Measurements from ENCODE around the gene RNF19B. TPM values are rescaled to one million over a fixed set of nuclear protein-coding genes. Genes with fewer than 3 reads are reported as not detected.
A peak's percentile ranks its signal among the peaks of the same experiment; 100 is the strongest.

RNF19B gene
- total RNA-seq, 1 donor from 2014 or later, result 29.7 TPM

GRCh38 chr1:32926562-32926961 is 38.0 kb downstream of the RNF19B start:
- Mint-ChIP-seq H3K27ac (ENCODE audit: unreplicated experiment) (no peak overlapping the region), H3K27me3 (ENCODE audit: low read depth, unreplicated experiment) (peaks cover 30% of the 10 kb centered on the region), H3K9me3 (ENCODE audit: unreplicated experiment) (peaks cover 3% of the 10 kb centered on the region), H3K36me3 (ENCODE audit: low read depth, unreplicated experiment) (no peaks in the 10 kb centered on the region), H3K4me1 (ENCODE audit: low read depth, unreplicated experiment) (peaks cover 14% of the 10 kb centered on the region), H3K4me3 (ENCODE audit: unreplicated experiment) (no peak overlapping the region)
- no peak for DNase-seq (ENCODE audit: low read depth)
- H3K27ac ChIP-seq (ENCODE audit: low read depth, low read length), result no peak overlapping the region
- no peak for FAIRE-seq
- H3K36me3 ChIP-seq (ENCODE audit: insufficient read depth, low read length), result no peaks in the 10 kb centered on the region
- TF ChIP-seq CTCF (IDR thresholded peaks at IDR 0.05; ENCODE audit: insufficient read depth, low read depth, low read length) (no peak), EZH2 (IDR thresholded peaks at IDR 0.05; ENCODE audit: insufficient read depth, low read length) (no peak)
- H3K9me3 ChIP-seq (ENCODE audit: insufficient read depth, low read depth, low read length), result no peaks in the 10 kb centered on the region
- H3K4me1 ChIP-seq (ENCODE audit: insufficient read depth, low read length), result peaks cover 4% of the 10 kb centered on the region
- H3K9ac ChIP-seq (ENCODE audit: low read length), result no peak overlapping the region
- no peak overlapping the region for H3K4me2 ChIP-seq (ENCODE audit: low read length)
- no peaks in the 10 kb centered on the region for H3K79me2 ChIP-seq (ENCODE audit: insufficient read depth, low read length)
- peaks cover 2% of the 10 kb centered on the region for H3K27me3 ChIP-seq (ENCODE audit: insufficient read depth, low read length)
- H4K20me1 ChIP-seq (ENCODE audit: insufficient read depth, low read length), result no peaks in the 10 kb centered on the region
- no peak overlapping the region for H3K4me3 ChIP-seq (ENCODE audit: insufficient read depth, low read depth, low read length)
- no peak overlapping the region for H2AFZ ChIP-seq (ENCODE audit: low read depth, low read length)

DNA sequence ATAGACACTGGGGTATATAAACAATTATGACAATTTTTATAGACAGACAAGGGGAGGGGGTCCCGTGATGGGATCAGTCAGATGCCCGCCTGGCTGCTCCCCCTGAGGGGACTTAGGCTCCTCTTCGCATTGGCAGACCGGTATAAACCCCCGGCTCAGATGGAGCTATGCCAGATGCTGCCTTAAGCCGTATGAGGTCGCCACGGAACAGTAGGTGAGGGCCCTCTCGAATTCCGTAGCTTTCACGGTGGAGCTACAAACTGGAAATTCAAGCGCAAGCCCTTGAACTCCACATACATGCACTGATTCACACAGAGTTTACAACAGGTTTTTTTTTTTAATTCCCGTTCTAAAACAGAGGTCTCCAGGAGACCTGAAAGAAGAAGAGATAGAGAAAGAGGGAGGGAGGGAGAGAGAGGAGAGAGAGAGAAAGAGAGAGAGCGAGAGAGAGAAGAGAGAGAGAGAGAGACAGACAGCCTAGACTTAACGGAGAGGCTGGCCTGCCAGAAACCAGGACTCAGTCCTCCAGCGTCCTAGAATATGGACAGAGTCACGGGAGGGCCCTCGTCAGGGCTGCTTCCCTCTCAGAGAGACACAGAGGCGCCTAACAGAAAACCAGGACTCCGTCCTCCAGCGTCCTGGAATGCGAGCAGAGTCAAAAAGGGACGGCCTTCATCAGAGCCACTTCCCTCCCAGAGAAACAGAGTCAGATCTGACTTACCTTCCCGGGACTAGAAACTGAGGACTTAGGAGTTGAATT is 39.0 kb downstream of the RNF19B start:
- H3K27ac Mint-ChIP-seq (ENCODE audit: unreplicated experiment), result peak overlapping the region; percentile 77
- H2AFZ ChIP-seq (ENCODE audit: low read depth, low read length), result peak overlapping the region; percentile 84

More for the DNA sequence above, 39.0 kb downstream of the RNF19B start:
- peak overlapping the region; percentile 18 for H3K9ac ChIP-seq (ENCODE audit: low read length)
- no peak overlapping the region for H3K27ac ChIP-seq (ENCODE audit: low read depth, low read length)
- no peaks in the 10 kb centered on the region for H3K36me3 Mint-ChIP-seq (ENCODE audit: low read depth, unreplicated experiment)
- H3K79me2 ChIP-seq (ENCODE audit: insufficient read depth, low read length), result no peaks in the 10 kb centered on the region
- peaks cover 3% of the 10 kb centered on the region for H3K9me3 Mint-ChIP-seq (ENCODE audit: unreplicated experiment)
- H3K4me3 ChIP-seq (ENCODE audit: insufficient read depth, low read depth, low read length), result no peak overlapping the region
- H3K9me3 ChIP-seq (ENCODE audit: insufficient read depth, low read depth, low read length), result no peaks in the 10 kb centered on the region
- H4K20me1 ChIP-seq (ENCODE audit: insufficient read depth, low read length), result no peaks in the 10 kb centered on the region
- peaks cover 30% of the 10 kb centered on the region for H3K27me3 Mint-ChIP-seq (ENCODE audit: low read depth, unreplicated experiment)
- peak overlapping the region; percentile 47 for H3K4me3 Mint-ChIP-seq (ENCODE audit: unreplicated experiment)
- peak overlapping the region; percentile 72 for H3K4me2 ChIP-seq (ENCODE audit: low read length)
- H3K36me3 ChIP-seq (ENCODE audit: insufficient read depth, low read length), result no peaks in the 10 kb centered on the region
- peaks cover 14% of the 10 kb centered on the region for H3K4me1 Mint-ChIP-seq (ENCODE audit: low read depth, unreplicated experiment)
- H3K27me3 ChIP-seq (ENCODE audit: insufficient read depth, low read length), result peaks cover 2% of the 10 kb centered on the region
- FAIRE-seq (no peak), DNase-seq (ENCODE audit: low read depth) (no peak)
- no peak for TF ChIP-seq CTCF (IDR thresholded peaks at IDR 0.05; ENCODE audit: insufficient read depth, low read depth, low read length)
- no peak for TF ChIP-seq EZH2 (IDR thresholded peaks at IDR 0.05; ENCODE audit: insufficient read depth, low read length)
- H3K4me1 ChIP-seq (ENCODE audit: insufficient read depth, low read length), result peaks cover 4% of the 10 kb centered on the region
